Heart left ventricle (tissue), 13 donors: ENCODE data around the gene BAG2.

Source experiments
- POLR2A ChIP-seq, 2 donors: fragments of 450-650 bp; IDR thresholded peaks; one replicate each; pipeline ENCODE4 v1.6.1; 2017; ENCODE audit warnings: antibody characterized with exemption in 2 of 2, mild to moderate bottlenecking in 2 of 2, moderate library complexity in 2 of 2
- TF ChIP-seq, protein P1 (sequence below), 12 donors: fragments of 200-600 bp; sonication (generic) in 4 of 12; IDR thresholded peaks; one replicate each; pipeline versions ENCODE4 v1.5.0 to v1.8.0; 2018 to 2022; ENCODE audit warnings: antibody characterized with exemption in 12 of 12, mild to moderate bottlenecking in 5 of 12
- donor health status: ischemic (EF 13 %, LVEDD 7.1; RV severe dilation, severe dysfunction).
- donor health status: DM: no; HTN: yes; CAD: no.
- donor health status: DM: no; HTN: no; CAD: no.
- donor health status: ischemic (EF 25% LVEDD 6.9; RV normal size, moderate dysfunction).
- donor health status: ischemic (EF 25% LVEDD 5.7; RV mildly dilated, moderate dysfunction).
- donor health status: ischemic (EF 35%, LVEDD 5.7; RV mildly dilated, moderate dysfunction).
- donor health status: nonischemic (EF 11% LVEDD 7.7; RV severe dilation, severe dysfunction).
- donor health status: DM: yes; HTN: yes; CAD: no.
- donor health status: PGD.
- donor health status: ischemic (EF 29% LVEDD 5.4; RV normal size, mild dysfunction).
- donor health status: nonischemic (EF 23%, LVEDD 6.1; RV moderate dilation, normal function).

DNA sequence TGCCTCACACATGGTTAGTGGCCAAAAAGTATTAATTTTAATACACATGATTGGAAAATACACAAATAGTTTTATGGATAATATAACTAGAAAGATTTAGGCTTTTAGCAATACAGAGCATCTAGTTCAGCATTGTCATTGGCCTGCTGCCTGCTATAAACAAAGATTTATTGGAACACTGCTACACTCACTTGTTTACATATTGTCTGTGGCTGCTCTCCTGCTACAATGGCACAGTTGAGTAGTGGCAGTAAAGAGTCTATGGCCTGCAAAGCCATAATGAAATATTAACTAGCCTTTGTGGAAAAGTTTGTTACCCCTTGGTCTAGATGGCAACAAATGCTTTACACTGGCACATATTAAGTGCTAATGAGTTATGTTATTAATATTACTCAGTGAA, 44.4 kb upstream of the BAG2 start:
- TF ChIP-seq POLR2A (IDR thresholded peaks at IDR 0.05), result no peak
- TF ChIP-seq, protein P1, sequence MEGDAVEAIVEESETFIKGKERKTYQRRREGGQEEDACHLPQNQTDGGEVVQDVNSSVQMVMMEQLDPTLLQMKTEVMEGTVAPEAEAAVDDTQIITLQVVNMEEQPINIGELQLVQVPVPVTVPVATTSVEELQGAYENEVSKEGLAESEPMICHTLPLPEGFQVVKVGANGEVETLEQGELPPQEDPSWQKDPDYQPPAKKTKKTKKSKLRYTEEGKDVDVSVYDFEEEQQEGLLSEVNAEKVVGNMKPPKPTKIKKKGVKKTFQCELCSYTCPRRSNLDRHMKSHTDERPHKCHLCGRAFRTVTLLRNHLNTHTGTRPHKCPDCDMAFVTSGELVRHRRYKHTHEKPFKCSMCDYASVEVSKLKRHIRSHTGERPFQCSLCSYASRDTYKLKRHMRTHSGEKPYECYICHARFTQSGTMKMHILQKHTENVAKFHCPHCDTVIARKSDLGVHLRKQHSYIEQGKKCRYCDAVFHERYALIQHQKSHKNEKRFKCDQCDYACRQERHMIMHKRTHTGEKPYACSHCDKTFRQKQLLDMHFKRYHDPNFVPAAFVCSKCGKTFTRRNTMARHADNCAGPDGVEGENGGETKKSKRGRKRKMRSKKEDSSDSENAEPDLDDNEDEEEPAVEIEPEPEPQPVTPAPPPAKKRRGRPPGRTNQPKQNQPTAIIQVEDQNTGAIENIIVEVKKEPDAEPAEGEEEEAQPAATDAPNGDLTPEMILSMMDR (IDR thresholded peaks at IDR 0.05), result no peak
